Keratinocyte (primary cell): Measurements from ENCODE around the gene FBXW10B. TPM values are rescaled to one million over a fixed set of nuclear protein-coding genes. Genes with fewer than 3 reads are reported as not detected.
"Not testable (repeated sequence)": the region's sequence is repeated elsewhere in the genome, so short reads cannot be mapped to it uniquely, and the experiment has no call there.

ENCODE experiments used
- DNase-seq: peaks from one replicate; pipeline ENCODE4 v3.0.0-alpha.2; 2011; ENCODE audit warnings: low read depth, missing footprints, low spot score
- FAIRE-seq: peaks from 2 replicates; lab custom pipeline; 2011; peaks lifted over from hg19 to GRCh38; lab: Jason Lieb, UNC
- H2AFZ ChIP-seq: 2 replicates; pipeline ENCODE4 v1.6.0; 2012; ENCODE audit warnings: low read length, control low read depth, inconsistent platforms; ENCODE audit not compliant: control insufficient read depth
- H3K27ac ChIP-seq: 2 replicates; pipeline ENCODE4 v1.5.1; 2011; ENCODE audit warnings: low read length; ENCODE audit not compliant: control insufficient read depth, insufficient read depth
- H3K27me3 ChIP-seq: 3 replicates; pipeline ENCODE4 v1.6.0; 2011; ENCODE audit warnings: low read length; ENCODE audit not compliant: control insufficient read depth, insufficient read depth; ENCODE audit errors: extremely low read depth
- H3K36me3 ChIP-seq, 2 experiments: 2 replicates in 1 of 2; 3 replicates in 1 of 2; pipeline ENCODE4 v1.5.1; 2011; ENCODE audit warnings: low read length in 2 of 2, mild to moderate bottlenecking in 1 of 2; ENCODE audit not compliant: control insufficient read depth in 2 of 2, insufficient read depth in 2 of 2; ENCODE audit errors: extremely low read depth in 1 of 2
- H3K4me1 ChIP-seq: 3 replicates; pipeline ENCODE4 v1.5.1; 2011; ENCODE audit warnings: low read length; ENCODE audit not compliant: control insufficient read depth, insufficient read depth; ENCODE audit errors: extremely low read depth
- H3K4me2 ChIP-seq: 3 replicates; pipeline ENCODE4 v1.6.0; 2011; ENCODE audit warnings: low read depth, low read length; ENCODE audit not compliant: control insufficient read depth, insufficient read depth; ENCODE audit errors: extremely low read depth
- H3K4me3 ChIP-seq, 3 experiments: fragments of 200-600 bp in 1 of 3; sonication (generic) in 1 of 3; 2 replicates in 2 of 3; 3 replicates in 1 of 3; pipeline ENCODE4 v1.5.1; 2011 to 2016; ENCODE audit warnings: low read length in 3 of 3, mild to moderate bottlenecking in 3 of 3, control low read depth in 2 of 3, inconsistent platforms in 1 of 3, low read depth in 1 of 3, mixed read lengths in 1 of 3, mixed run types in 1 of 3, moderate library complexity in 1 of 3; ENCODE audit not compliant: control insufficient read depth in 2 of 3, insufficient read depth in 2 of 3; ENCODE audit errors: extremely low read depth in 1 of 3
- H3K79me2 ChIP-seq: 2 replicates; pipeline ENCODE4 v1.6.0; 2012; ENCODE audit warnings: low read length; ENCODE audit not compliant: control insufficient read depth, insufficient read depth
- H3K9ac ChIP-seq: 3 replicates; pipeline ENCODE4 v1.6.0; 2011; ENCODE audit warnings: low read length; ENCODE audit not compliant: control insufficient read depth, insufficient read depth; ENCODE audit errors: extremely low read depth
- H3K9me1 ChIP-seq: 3 replicates; pipeline ENCODE4 v1.6.0; 2011; ENCODE audit warnings: low read length; ENCODE audit not compliant: control insufficient read depth, insufficient read depth; ENCODE audit errors: extremely low read depth
- H3K9me3 ChIP-seq: 2 replicates; pipeline ENCODE4 v1.5.1; 2012; ENCODE audit warnings: low read depth, low read length; ENCODE audit not compliant: control insufficient read depth
- H4K20me1 ChIP-seq: 3 replicates; pipeline ENCODE4 v1.6.0; 2011; ENCODE audit warnings: low read length; ENCODE audit not compliant: control insufficient read depth, insufficient read depth; ENCODE audit errors: extremely low read depth
- CTCF ChIP-seq, 3 experiments: IDR thresholded peaks in 1 of 3; conservative IDR thresholded peaks in 1 of 3; optimal IDR thresholded peaks in 1 of 3; 2 replicates in 2 of 3; 3 replicates in 1 of 3; pipeline versions ENCODE3 to v1.5.1; 2011; ENCODE audit warnings: low read length in 3 of 3, mild to moderate bottlenecking in 3 of 3, moderate library complexity in 2 of 3, control low read depth in 1 of 3, inconsistent platforms in 1 of 3; ENCODE audit not compliant: insufficient read depth in 2 of 3; ENCODE audit errors: extremely low read depth in 1 of 3
- EZH2 ChIP-seq: IDR thresholded peaks from one replicate; pipeline ENCODE4 v1.6.1; 2012; ENCODE audit warnings: inconsistent platforms, mild to moderate bottlenecking, low read length, moderate library complexity
- dilution Hi-C: fragments of 300-500 bp; cut with MboI; formaldehyde crosslinking; loops from one replicate; pipeline ENCODE4 v1.7.0; 2020; ENCODE audit warnings: low sequenced_read_pairs; ENCODE audit not compliant: extremely low pct_ligation_motif_present
- polyA minus RNA-seq, 3 experiments: library from RNA; depleted of rRNA, polyadenylated mRNA; stranded (reverse); fragments of >200 nt; gene quantifications; 1 replicate in 1 of 3; 2 replicates in 1 of 3; 3 replicates in 1 of 3; pipeline ENCODE4 v1.2.3, GENCODE V29; 2011
- polyA plus RNA-seq, 5 experiments: library from polyadenylated mRNA; depleted of rRNA in 3 of 5; stranded (reverse) in 3 of 5; stranded (forward) in 1 of 5; unstranded in 1 of 5; fragments of >200 nt; gene quantifications; 1 replicate in 1 of 5; 2 replicates in 3 of 5; 3 replicates in 1 of 5; pipeline versions ENCODE4 v1.2.1 to v1.2.3, GENCODE V29; 2011 to 2012; ENCODE audit warnings: missing spikeins in 2 of 5, low read depth in 1 of 5, low replicate concordance in 1 of 5

The FBXW10B gene
- polyA plus RNA-seq: 2.8 to 5.0 TPM (median 4.4 TPM) in 3 replicates
- polyA plus RNA-seq (2011; ENCODE audit: low read depth): 3.3 TPM
- polyA plus RNA-seq (2011; cell fraction: cytosol; rRNA removed): 1.0 and 1.7 TPM in 2 replicates
- 33.5 and 45.6 TPM in 2 replicates for polyA plus RNA-seq (2011; cell fraction: nucleus; rRNA removed)
- polyA plus RNA-seq (2012; ENCODE audit: low replicate concordance): 1.9 and 6.0 TPM in 2 replicates
- 1.3 to 5.6 TPM (median 5.4 TPM) in 3 replicates for polyA minus RNA-seq
- not detected for polyA minus RNA-seq (2011; cell fraction: cytosol; rRNA and poly(A)+ RNA removed)
- polyA minus RNA-seq (2011; cell fraction: nucleus; rRNA and poly(A)+ RNA removed): 6.0 and 17.3 TPM in 2 replicates

GRCh38 chr17:15619331-15620058, at the start of gene FBXW10B:
FBXW10B (minus strand) TSS chr17:15619704; CDS start chr17:15619512, 192 bp downstream.
- H2AFZ ChIP-seq, H3K4me2 ChIP-seq, H3K9ac ChIP-seq, DNase-seq, H3K9me3 ChIP-seq, H3K9me1 ChIP-seq, FAIRE-seq, H3K4me3 ChIP-seq, H3K36me3 ChIP-seq, H3K4me1 ChIP-seq, H3K27ac ChIP-seq, H3K27me3 ChIP-seq, H4K20me1 ChIP-seq, dilution Hi-C loops, H3K79me2 ChIP-seq: not testable (repeated sequence)

- Histone ChIP-seq H3K4me1 (peaks cover 21% of the 10 kb centered on the region), H3K9me1 (no peaks in the 10 kb centered on the region), H3K4me3 (no peak overlapping the region), H3K27me3 (no peaks in the 10 kb centered on the region), H2AFZ (no peak overlapping the region), H3K9ac (no peak overlapping the region), H3K4me2 (no peak overlapping the region), H3K36me3 (peaks cover 0 to 2% of the 10 kb centered on the region in 2 experiments), H3K9me3 (no peaks in the 10 kb centered on the region), H3K27ac (no peak overlapping the region), H4K20me1 (no peaks in the 10 kb centered on the region), H3K79me2 (no peaks in the 10 kb centered on the region)
- FAIRE-seq (no peak), DNase-seq (no peak)
- dilution Hi-C loops: no loop called here
- TF ChIP-seq EZH2 (no peak), CTCF (optimal IDR thresholded peaks at IDR 0.05 in 1 of 3, IDR thresholded peaks at IDR 0.05 in 1 of 3, conservative IDR thresholded peaks at IDR 0.05 in 1 of 3; ENCODE audit: extremely low read depth in 1 of 3, insufficient read depth in 2 of 3, low read length in 3 of 3) (no peak)
These were observed 44.2 kb upstream of the FBXW10B start for GRCh38 chr17:15663691-15664090.
